Measurements from ENCODE around the gene LAMA4.

The LAMA4 gene

DNA sequence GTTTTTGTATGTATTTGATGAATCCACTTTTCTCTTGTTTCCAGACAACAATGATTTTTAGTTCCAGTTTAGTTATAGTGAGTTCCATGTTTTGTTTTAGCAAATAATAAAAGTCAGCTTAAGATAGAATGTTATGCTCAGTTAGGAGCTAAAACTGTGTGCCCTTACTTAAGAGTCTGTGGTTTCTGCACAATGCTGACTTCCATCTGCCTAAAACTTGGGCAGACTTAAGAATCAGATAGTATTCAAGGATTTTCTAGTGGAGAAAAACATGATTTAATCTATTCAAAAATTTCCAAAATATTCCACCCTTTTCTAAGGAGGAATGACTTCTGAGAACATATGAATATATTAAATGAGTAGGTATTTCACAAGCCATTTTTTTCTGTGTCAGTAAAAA is 32.8 kb downstream of the LAMA4 start:
- DNase-seq: no peak
- no peak for ATAC-seq (replicated peaks)
- peaks cover 14 to 21% of the 10 kb centered on the region in 2 donors for H3K27me3 Mint-ChIP-seq
- H3K9me3 Mint-ChIP-seq: no peaks in the 10 kb centered on the region
- no peaks in the 10 kb centered on the region for H3K4me1 Mint-ChIP-seq
- H3K4me3 Mint-ChIP-seq: no peak overlapping the region
- H3K36me3 Mint-ChIP-seq: no peaks in the 10 kb centered on the region
- no peak overlapping the region for H3K27ac Mint-ChIP-seq

- Mint-ChIP-seq H3K4me1 (no peaks in the 10 kb centered on the region), H3K36me3 (no peaks in the 10 kb centered on the region), H3K4me3 (no peak overlapping the region), H3K9me3 (no peaks in the 10 kb centered on the region), H3K27me3 (no peaks in the 10 kb centered on the region), H3K27ac (no peak overlapping the region)
- DNase-seq: no peak
- no peak for ATAC-seq (replicated peaks)
Observed at GRCh38 chr6:112218563-112218962, 35.8 kb downstream of the LAMA4 start.

DNA sequence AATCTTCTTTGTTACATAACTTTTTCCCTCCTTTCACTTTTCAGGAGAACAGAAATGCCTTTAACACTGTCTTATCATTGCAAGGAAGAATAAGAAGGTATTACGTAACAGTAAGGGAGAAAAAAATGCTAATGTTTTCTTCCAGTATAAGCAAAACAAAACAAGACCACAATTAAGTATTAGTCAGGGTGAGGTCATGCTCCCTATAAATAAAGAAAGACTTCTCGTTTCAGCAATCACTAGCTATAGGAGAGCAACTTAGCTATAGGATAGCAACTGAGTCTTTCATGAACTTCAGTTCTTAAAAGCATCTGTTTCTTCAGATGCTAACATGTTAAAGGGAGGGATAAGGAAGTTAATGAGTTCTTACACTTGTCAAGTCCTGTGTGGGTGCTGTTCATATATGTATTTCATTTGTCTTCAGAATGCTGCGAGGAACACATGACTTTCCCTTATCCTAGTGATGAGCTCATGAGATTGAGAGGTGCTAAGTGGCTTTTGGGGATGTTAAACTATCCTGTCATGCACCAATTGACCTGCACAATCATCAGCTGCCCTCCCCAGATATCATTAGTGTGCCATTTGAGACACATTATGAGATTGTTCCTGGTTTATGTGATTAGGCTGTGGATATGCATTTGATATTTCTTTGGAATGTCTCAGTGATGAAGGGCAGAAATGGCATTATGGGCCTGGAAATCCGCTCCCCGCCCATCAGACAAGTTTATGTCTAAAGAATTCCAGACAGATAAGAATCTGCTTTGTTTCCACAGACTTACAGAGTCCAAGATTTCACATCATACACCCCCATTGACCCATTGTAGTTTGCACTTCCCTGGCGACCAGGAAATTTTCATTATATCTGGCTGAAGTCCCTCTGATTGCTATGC is 37.5 kb downstream of the LAMA4 start:
- ATAC-seq (replicated peaks) (no peak), DNase-seq (no peak)
- Mint-ChIP-seq H3K27ac (no peak overlapping the region), H3K27me3 (peaks cover 2 to 5% of the 10 kb centered on the region in 2 donors), H3K36me3 (no peaks in the 10 kb centered on the region), H3K9me3 (no peaks in the 10 kb centered on the region), H3K4me1 (no peaks in the 10 kb centered on the region), H3K4me3 (no peak overlapping the region)

GRCh38 chr6:112215488-112216284 is 38.7 kb downstream of the LAMA4 start:
- Mint-ChIP-seq H3K4me3 (no peak overlapping the region), H3K36me3 (no peaks in the 10 kb centered on the region), H3K27me3 (peaks cover 8 to 11% of the 10 kb centered on the region in 2 donors), H3K9me3 (no peaks in the 10 kb centered on the region), H3K4me1 (no peaks in the 10 kb centered on the region), H3K27ac (no peak overlapping the region)
- no peak for DNase-seq
- no peak for ATAC-seq (replicated peaks)

- Mint-ChIP-seq H3K27ac (no peak overlapping the region), H3K4me3 (no peak overlapping the region), H3K9me3 (peaks cover 0 to 2% of the 10 kb centered on the region in 2 donors), H3K36me3 (no peaks in the 10 kb centered on the region), H3K4me1 (no peaks in the 10 kb centered on the region), H3K27me3 (peaks cover 8 to 11% of the 10 kb centered on the region in 2 donors)
- ATAC-seq (replicated peaks) (no peak), DNase-seq (no peak)
Observed at GRCh38 chr6:112214739-112215269, 39.6 kb downstream of the LAMA4 start.

- no peaks in the 10 kb centered on the region for H3K36me3 Mint-ChIP-seq
- ATAC-seq (replicated peaks) (no peak), DNase-seq (no peak)
- no peak overlapping the region for H3K4me3 Mint-ChIP-seq
- no peak overlapping the region for H3K27ac Mint-ChIP-seq
- H3K27me3 Mint-ChIP-seq: peaks cover 14% of the 10 kb centered on the region in 2 donors
- H3K4me1 Mint-ChIP-seq: no peaks in the 10 kb centered on the region
- peaks cover 0 to 3% of the 10 kb centered on the region in 2 donors for H3K9me3 Mint-ChIP-seq
Observed at GRCh38 chr6:112210852-112211251, 43.5 kb downstream of the LAMA4 start.

- Mint-ChIP-seq H3K9me3 (peaks cover 0 to 3% of the 10 kb centered on the region in 2 donors), H3K4me1 (no peaks in the 10 kb centered on the region), H3K27me3 (peaks cover 14 to 16% of the 10 kb centered on the region in 2 donors), H3K36me3 (no peaks in the 10 kb centered on the region), H3K27ac (no peak overlapping the region), H3K4me3 (no peak overlapping the region)
- DNase-seq: no peak
- ATAC-seq (replicated peaks): no peak
Observed at GRCh38 chr6:112209131-112209530, 45.2 kb downstream of the LAMA4 start.

DNA sequence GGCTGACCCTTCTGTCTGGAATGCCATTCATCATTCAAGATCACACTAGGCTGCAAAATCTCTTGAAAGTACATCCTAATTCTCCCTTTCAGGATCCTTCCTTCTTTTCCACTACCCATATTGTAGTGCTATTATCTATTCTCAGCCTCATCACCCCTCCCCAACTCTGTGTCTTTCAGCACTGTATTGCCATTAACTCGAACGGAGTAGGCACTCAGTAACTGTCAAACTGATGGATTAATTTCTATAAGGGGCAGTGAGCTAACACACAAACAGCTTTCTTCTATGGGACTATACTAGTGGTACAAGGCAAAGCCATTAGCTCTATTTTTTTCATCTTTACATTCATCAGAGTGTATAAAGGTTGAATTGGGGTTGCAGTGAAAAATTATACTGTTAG is 46.6 kb downstream of the LAMA4 start:
- no peak for ATAC-seq (replicated peaks)
- H3K4me1 Mint-ChIP-seq: peaks cover 0 to 2% of the 10 kb centered on the region in 2 donors
- H3K27ac Mint-ChIP-seq: no peak overlapping the region

GRCh38 chr6:112207131-112207530 is 47.2 kb downstream of the LAMA4 start:
- H3K36me3 Mint-ChIP-seq: no peaks in the 10 kb centered on the region
- H3K9me3 Mint-ChIP-seq: peaks cover 0 to 3% of the 10 kb centered on the region in 2 donors
- H3K27me3 Mint-ChIP-seq: peaks cover 11 to 14% of the 10 kb centered on the region in 2 donors
- ATAC-seq (replicated peaks): no peak
- no peak overlapping the region for H3K27ac Mint-ChIP-seq
- H3K4me3 Mint-ChIP-seq: no peak overlapping the region
- no peak for DNase-seq
- peaks cover 0 to 2% of the 10 kb centered on the region in 2 donors for H3K4me1 Mint-ChIP-seq

More for the DNA sequence above, 46.6 kb downstream of the LAMA4 start:
- H3K9me3 Mint-ChIP-seq: peaks cover 0 to 3% of the 10 kb centered on the region in 2 donors
- H3K36me3 Mint-ChIP-seq: no peaks in the 10 kb centered on the region
- H3K4me3 Mint-ChIP-seq: no peak overlapping the region
- H3K27me3 Mint-ChIP-seq: peaks cover 11 to 14% of the 10 kb centered on the region in 2 donors
- DNase-seq: no peak

- Mint-ChIP-seq H3K27ac (no peak overlapping the region), H3K4me1 (peaks cover 0 to 2% of the 10 kb centered on the region in 2 donors), H3K4me3 (no peak overlapping the region), H3K27me3 (peaks cover 4 to 6% of the 10 kb centered on the region in 2 donors), H3K9me3 (peaks cover 0 to 3% of the 10 kb centered on the region in 2 donors), H3K36me3 (no peaks in the 10 kb centered on the region)
- DNase-seq: no peak
- ATAC-seq (replicated peaks): no peak
Observed at GRCh38 chr6:112206110-112206458, 48.3 kb downstream of the LAMA4 start.

GRCh38 chr6:112205427-112206109 is 48.8 kb downstream of the LAMA4 start:
- Mint-ChIP-seq H3K4me1 (peaks cover 0 to 2% of the 10 kb centered on the region in 2 donors), H3K27me3 (peaks cover 4 to 6% of the 10 kb centered on the region in 2 donors), H3K9me3 (peaks cover 0 to 3% of the 10 kb centered on the region in 2 donors), H3K36me3 (no peaks in the 10 kb centered on the region), H3K27ac (no peak overlapping the region), H3K4me3 (no peak overlapping the region)
- DNase-seq: no peak
- ATAC-seq (replicated peaks): no peak

GRCh38 chr6:112204350-112204706 is 50.0 kb downstream of the LAMA4 start:
- peaks cover 0 to 5% of the 10 kb centered on the region in 2 donors for H3K9me3 Mint-ChIP-seq
- H3K36me3 Mint-ChIP-seq: no peaks in the 10 kb centered on the region
- no peak overlapping the region for H3K4me3 Mint-ChIP-seq
- peaks cover 0 to 2% of the 10 kb centered on the region in 2 donors for H3K4me1 Mint-ChIP-seq
- H3K27ac Mint-ChIP-seq: no peak overlapping the region
- DNase-seq (no peak), ATAC-seq (replicated peaks) (no peak)
- peaks cover 4 to 6% of the 10 kb centered on the region in 2 donors for H3K27me3 Mint-ChIP-seq

- no peak for ATAC-seq (replicated peaks)
- no peaks in the 10 kb centered on the region for H3K36me3 Mint-ChIP-seq
- H3K4me3 Mint-ChIP-seq: no peak overlapping the region
- peaks cover 0 to 2% of the 10 kb centered on the region in 2 donors for H3K4me1 Mint-ChIP-seq
- no peak overlapping the region for H3K27ac Mint-ChIP-seq
- DNase-seq: no peak
- peaks cover 0 to 5% of the 10 kb centered on the region in 2 donors for H3K9me3 Mint-ChIP-seq
- peaks cover 6 to 10% of the 10 kb centered on the region in 2 donors for H3K27me3 Mint-ChIP-seq
Observed at GRCh38 chr6:112203577-112204349, 50.6 kb downstream of the LAMA4 start.

All from stimulated activated naive B cell treated with anti-CD40 and anti-IgM and Interleukin-4, amounts not matched to agents 10 μg/mL and 1 μg/mL and 100 μg/mL, for 72 hours (primary cell).